AG09319 (cell line): ENCODE results near the gene VCP.
A peak's percentile ranks its signal among the peaks of the same experiment; 100 is the strongest.

Experiments
- DNase-seq: peaks from one replicate; pipeline ENCODE4 v3.0.0-alpha.2; 2010; ENCODE audit warnings: low read depth; ENCODE audit errors: extremely low read depth
- TF ChIP-seq, protein P1 (sequence below): IDR thresholded peaks from 2 replicates; pipeline ENCODE4 v1.5.1; 2011; ENCODE audit warnings: low read depth, mild to moderate bottlenecking, inconsistent platforms, low read length, moderate library complexity

The VCP gene

DNA sequence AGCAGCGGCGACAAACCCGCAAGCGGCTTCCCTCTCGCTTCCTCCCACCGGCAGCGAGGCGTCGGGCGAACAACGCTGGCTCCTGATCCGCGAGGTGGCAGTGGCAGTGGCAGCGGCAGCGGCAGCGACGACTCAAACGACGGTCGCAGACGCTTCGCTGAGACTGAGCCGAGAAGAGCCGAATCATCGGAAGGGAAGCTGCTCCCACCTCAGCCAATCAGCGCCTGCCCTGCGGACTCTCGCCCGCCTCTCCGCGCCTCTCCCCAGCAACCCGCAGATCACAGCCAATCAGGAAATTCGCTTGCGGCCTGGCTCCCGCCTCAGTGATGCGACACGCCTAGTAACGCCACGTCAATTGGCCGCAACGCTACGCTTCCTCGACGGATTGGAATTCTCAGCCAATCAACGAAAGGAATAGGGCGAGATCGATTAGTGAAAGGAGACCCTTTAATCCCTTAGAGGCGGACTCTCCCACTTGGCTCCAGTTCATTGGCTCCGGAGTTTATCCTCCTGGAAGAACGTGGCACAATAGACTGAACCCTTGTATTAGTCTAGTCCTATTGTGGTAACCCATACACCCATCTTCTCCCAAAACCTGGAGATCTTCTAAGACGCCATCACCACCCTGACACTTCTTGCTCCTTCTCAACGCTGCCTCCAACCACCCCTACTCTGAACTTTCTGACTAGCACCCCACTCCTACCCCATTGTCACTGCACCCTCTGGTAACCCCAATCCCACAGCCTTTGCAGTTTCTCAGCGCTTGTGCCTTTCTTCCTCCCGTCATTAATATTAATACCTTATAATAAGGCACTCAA, at the start of gene VCP:
Gene VCP (minus strand): TSS at position 165 of the 818 bp plus-strand sequence. CDS start 272 bp downstream, outside the sequence.
- TF ChIP-seq, protein P1, sequence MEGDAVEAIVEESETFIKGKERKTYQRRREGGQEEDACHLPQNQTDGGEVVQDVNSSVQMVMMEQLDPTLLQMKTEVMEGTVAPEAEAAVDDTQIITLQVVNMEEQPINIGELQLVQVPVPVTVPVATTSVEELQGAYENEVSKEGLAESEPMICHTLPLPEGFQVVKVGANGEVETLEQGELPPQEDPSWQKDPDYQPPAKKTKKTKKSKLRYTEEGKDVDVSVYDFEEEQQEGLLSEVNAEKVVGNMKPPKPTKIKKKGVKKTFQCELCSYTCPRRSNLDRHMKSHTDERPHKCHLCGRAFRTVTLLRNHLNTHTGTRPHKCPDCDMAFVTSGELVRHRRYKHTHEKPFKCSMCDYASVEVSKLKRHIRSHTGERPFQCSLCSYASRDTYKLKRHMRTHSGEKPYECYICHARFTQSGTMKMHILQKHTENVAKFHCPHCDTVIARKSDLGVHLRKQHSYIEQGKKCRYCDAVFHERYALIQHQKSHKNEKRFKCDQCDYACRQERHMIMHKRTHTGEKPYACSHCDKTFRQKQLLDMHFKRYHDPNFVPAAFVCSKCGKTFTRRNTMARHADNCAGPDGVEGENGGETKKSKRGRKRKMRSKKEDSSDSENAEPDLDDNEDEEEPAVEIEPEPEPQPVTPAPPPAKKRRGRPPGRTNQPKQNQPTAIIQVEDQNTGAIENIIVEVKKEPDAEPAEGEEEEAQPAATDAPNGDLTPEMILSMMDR: no peak
- peak; percentile 97 for DNase-seq

DNA sequence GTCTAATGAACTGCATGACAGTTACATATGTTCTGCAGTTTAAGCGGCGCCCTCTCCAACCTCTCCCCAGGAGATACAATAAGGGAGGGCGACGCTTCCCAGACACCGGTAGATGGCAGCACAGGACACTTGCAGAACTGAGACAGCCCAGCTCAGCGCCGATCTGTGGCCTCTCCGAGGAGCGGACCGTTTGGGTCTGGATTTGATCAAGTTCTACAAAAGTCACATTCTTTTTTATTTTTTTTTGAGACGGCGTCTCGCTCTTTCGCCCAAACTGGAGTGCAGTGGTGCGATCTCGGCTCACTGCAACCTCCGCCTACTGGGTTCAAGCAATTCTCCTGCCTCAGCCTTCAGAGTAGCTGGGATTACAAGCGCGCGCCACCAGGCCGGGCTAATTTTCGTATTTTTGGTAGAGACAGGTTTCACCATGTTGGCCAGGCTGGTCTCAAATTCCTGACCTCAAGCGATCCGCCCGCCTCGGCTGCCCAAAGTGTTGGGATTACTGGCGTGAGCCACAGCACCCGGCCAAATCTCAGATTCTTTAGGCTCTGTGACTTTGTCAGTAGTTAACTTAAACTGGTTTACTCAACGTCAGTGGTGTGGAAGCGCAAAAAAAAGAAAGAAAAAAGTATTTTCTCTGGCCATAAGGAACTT, 44.6 kb upstream of the VCP start:
- TF ChIP-seq, protein P1: peak; percentile 96
- peak; percentile 95 for DNase-seq

DNA sequence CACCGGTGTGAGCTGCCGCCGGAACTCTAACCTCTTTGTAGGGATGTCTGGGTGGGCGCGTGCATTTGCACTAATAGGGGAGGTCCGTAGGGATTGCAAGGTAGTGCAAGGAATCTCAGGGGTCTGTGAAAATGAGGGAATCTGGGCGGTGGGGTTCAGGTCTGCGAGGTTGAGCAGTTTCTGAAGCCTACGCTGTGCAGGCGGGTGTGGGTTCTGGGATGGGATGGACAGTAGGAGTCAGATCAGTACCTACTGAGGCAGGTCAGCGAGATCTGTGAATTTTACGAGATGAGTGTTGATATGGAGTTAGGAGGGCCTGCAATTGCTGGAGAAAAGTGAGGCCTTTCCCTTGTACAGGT, 44.1 kb upstream of the VCP start:
- TF ChIP-seq, protein P1: no peak
- DNase-seq: no peak

DNA sequence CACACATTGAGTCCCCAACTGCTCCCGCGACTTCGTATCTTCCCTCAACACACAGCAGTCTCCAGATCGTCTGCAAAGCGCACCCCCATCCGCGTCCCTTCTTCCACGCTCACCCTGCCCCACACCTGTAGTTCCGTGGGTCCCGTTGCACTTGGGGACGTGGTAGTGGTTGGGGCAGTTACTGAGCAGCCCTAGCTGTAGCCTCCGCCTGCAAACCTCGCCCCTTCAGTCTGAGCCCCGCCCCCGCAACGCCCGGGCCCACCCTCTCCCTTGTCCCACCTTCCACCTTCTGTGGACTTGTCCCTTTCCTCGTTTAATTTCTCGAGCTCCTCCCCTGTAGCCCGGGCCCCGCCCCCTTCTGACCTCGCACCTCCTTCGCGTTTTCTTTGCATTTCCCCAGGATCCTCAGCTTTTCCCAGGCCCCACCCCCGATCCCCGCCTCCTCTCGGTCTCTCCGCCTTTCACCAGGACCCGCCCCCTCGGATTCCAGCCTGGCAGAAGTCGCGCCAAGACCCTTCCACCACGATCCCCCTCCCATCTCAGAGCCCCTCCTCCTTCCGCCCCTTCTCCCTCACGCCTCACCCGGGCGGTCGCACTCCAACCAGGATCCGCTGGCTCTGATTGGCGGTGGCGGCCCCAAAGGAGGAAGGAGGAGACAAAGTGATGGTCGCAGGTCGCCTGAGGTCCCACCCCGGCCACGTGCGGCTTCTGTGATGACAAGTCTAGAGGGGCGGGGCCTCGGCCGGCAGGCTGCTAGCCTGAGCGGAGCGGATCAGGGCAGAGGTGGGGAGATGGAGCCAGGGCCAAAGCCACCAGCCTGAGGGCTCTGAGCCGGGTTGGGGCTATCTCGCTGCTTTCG, 43.5 kb upstream of the VCP start, which contains the start of gene ATOSB:
Gene ATOSB (minus strand): TSS at position 183 of the 859 bp plus-strand sequence. CDS start 7,588 bp downstream, outside the sequence.
- peak; percentile 90 for DNase-seq
- TF ChIP-seq, protein P1: no peak

DNA sequence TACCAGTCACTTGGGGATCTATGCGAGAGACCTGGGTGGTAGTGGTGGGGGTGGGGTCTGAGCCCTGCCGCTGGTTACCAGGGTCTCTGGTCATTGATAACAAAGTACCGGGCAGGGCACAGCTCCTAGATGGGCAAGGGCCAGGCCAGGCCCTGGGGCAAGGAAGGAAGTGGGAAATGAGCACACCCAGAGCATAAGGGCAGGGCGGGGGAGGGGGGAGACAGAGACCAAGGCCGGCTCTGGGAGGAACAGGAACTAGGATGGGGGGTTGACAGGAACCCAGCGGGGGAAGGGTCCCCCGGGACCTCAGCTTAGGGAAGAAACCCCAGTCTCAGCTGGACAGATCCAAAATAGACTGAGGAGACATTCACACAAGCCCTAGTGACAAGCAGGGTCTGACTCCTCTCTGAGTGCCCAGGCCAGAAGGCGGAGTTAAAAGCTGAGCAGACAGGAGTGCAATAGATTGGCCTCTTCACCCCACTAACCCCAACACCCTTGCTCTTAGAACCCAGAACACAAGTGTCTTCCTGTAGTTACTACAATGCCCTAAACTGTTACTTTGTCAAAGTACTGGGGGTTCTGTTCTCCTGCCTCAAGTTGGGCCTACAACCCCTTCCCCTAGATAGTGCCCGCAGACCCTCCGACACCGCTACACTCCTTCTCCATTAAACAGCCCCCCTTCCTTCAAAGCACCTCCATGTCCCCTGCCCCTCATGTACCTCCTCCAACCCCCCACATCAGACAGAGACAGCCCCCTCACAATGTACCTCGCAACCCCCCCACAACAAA, 42.6 kb upstream of the VCP start:
- TF ChIP-seq, protein P1: no peak; the same call in 1 of the 2 replicates
- DNase-seq: no peak

DNA sequence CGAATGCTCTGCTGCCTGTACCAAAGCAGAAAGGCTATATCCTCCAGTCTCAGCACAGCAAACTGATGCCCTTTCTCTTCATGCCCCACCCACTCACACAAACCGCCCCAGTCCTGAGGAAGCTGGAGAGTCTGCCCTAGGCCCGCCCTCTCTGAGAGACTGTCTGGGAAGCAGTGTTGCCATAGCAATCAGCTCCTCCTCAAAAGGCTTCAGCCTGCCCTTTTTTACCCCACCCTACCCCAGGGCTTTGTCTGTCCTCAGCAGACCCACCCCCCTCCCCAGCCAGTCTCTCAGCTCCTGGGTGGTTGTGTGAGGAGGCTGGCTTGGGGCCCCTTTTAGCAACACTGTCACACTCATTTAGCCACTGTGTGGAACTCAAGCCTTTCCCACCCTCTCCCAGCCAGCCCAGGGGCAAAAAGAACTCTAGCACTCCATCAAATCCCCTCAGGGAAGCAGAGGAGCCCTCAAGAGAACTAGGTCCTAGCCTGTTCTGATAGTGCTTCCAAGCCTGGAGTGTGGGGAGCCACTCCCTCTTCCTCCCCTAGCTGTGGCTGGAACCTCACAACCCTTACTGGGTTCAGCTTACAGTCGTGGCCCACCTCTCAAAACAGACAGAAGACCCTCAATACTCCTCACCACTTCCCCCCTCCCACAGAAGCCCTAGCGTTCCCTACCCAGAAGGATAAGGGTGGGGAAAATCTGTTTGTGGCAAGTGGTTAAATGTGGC, 41.9 kb upstream of the VCP start:
- TF ChIP-seq, protein P1: no peak
- DNase-seq: peak; percentile 93
